HK-2 (cell line): ENCODE data around the gene LIG3.
"Not testable (repeated sequence)": the region's sequence is repeated elsewhere in the genome, so short reads cannot be mapped to it uniquely, and the experiment has no call there.

Source experiments
- DNase-seq: peaks from one replicate; pipeline ENCODE4 v3.0.0-alpha.2; 2018; ENCODE audit not compliant: unreplicated experiment

LIG3 gene

GRCh38 chr17:34980353-34980680 lies at the start of gene LIG3:
Gene LIG3, plus strand, starts transcription at chr17:34980512. Its CDS starts 2,494 bp downstream, at chr17:34983006.
- DNase-seq = peak; percentile 94

GRCh38 chr17:34950780-34951179 lies 29.5 kb upstream of the LIG3 start:
- not testable (repeated sequence) for DNase-seq

GRCh38 chr17:34958438-34958837 lies 21.9 kb upstream of the LIG3 start:
- DNase-seq = no peak

GRCh38 chr17:34961093-34961911 lies 19.0 kb upstream of the LIG3 start, which contains the start of the genes CCT6B and ZNF830:
Gene CCT6B, minus strand, starts transcription at chr17:34961460. Its CDS starts 67 bp downstream, at chr17:34961393.
Gene ZNF830, plus strand, starts transcription at chr17:34961540. Its CDS starts 27 bp downstream, at chr17:34961567.
- DNase-seq = peak; percentile 88

GRCh38 chr17:34974179-34974578 lies 6.1 kb upstream of the LIG3 start:
- DNase-seq = no peak

- DNase-seq = no peak
Observed at GRCh38 chr17:34974794-34975785, 5.2 kb upstream of the LIG3 start.

GRCh38 chr17:34979153-34979552 lies 1.2 kb upstream of the LIG3 start:
- no peak for DNase-seq

GRCh38 chr17:34979650-34980352 lies 511 bp upstream of the LIG3 start:
- no peak for DNase-seq

GRCh38 chr17:34980681-34981537 lies 597 bp downstream of the LIG3 start:
- peak; percentile 78 for DNase-seq

GRCh38 chr17:34981538-34982241 lies 1.4 kb downstream of the LIG3 start:
- no peak for DNase-seq

GRCh38 chr17:34987232-34987631 lies 6.9 kb downstream of the LIG3 start:
- DNase-seq = no peak

- no peak for DNase-seq
Observed at GRCh38 chr17:34988644-34989043, 8.3 kb downstream of the LIG3 start.

GRCh38 chr17:34989473-34989872 lies 9.2 kb downstream of the LIG3 start:
- DNase-seq = no peak

GRCh38 chr17:34990921-34991365 lies 10.6 kb downstream of the LIG3 start:
- no peak for DNase-seq

GRCh38 chr17:34991606-34992005 lies 11.3 kb downstream of the LIG3 start:
- DNase-seq = no peak

GRCh38 chr17:34993031-34993430 lies 12.7 kb downstream of the LIG3 start:
- DNase-seq = no peak

- DNase-seq = no peak
Observed at GRCh38 chr17:34996422-34997285, 16.3 kb downstream of the LIG3 start.

GRCh38 chr17:34997355-34997862 lies 17.1 kb downstream of the LIG3 start:
- no peak for DNase-seq

GRCh38 chr17:34998205-34998604 lies 17.9 kb downstream of the LIG3 start:
- peak; percentile 76 for DNase-seq
